Pulmonary artery endothelial cell (primary cell): ENCODE data around the gene NME1. TPM values are rescaled to one million over a fixed set of nuclear protein-coding genes. Genes with fewer than 3 reads are reported as not detected.
"Not testable (repeated sequence)": the region's sequence is repeated elsewhere in the genome, so short reads cannot be mapped to it uniquely, and the experiment has no call there.

Experiments used
- DNase-seq: peaks from one replicate; pipeline ENCODE4 v3.0.0-alpha.2; 2011; ENCODE audit warnings: low read depth, low spot score
- total RNA-seq: library from RNA; depleted of rRNA; stranded (reverse); fragments of >200 nt; gene quantifications from 2 replicates; pipeline ENCODE4 v1.2.3, GENCODE V29; 2014

Gene NME1
- 186 and 210 TPM in 2 replicates for total RNA-seq

DNA sequence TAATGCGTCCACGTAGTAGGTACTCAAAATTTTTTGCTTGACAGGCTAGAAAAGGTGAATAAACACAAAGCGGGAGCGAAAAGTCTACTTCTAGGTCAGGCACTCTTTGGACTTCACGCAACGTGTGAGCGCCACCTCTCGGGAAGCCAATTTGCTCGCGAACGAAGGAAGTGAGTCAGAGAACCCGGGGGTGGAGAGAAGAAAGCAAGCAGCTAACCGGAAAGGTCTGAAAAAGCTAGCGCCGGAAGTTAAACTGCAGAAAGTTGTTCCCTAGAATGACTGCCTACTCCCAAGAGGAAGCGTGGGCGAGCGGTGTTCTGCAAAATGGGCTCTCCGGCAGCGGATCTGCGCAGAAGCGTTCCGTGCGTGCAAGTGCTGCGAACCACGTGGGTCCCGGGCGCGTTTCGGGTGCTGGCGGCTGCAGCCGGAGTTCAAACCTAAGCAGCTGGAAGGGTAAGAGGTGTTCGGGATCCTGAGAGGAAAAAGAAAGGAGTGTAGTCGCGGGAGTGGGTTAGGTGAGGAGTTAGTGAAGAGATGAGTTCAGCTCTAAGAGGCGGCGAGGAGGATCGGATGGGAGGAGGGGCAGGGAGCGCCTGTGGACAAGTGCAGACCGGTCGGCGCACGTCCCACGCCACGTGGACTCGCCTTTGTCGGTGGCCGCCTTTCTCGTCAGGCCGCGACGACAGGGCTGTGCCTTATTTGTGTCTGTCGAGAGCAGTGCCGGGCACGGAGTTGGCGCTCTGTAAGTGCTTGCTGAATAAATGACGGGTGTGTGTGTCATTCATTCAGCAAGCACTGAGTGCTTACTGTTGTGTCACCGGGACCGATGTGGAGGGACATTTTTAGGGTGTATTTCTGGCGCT, at the start of gene NME1:
NME1 (plus strand) TSS at position 350 of the 863 bp plus-strand sequence. CDS start 2,096 bp downstream, outside the sequence.
- DNase-seq = peak; percentile 98

DNA sequence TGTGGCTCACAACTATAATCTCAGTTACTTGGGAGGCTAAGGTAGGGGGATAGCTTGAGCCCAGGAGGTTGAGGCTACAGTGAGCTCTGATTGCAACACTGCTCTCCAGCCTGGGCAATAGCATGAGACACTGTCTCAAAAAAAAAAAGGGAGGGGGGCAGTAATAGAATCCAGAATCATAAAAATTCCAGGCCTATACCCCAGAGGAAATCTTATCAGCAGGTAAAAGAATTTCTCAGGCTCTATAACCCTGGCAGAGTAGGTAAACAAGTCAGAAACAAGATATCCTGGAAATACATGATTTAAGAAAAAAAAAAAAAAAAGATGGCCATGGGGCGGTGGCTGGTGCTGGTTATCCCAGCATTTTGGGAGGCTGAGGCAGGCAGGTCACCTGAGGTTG, 45.6 kb upstream of the NME1 start:
- no peak for DNase-seq

DNA sequence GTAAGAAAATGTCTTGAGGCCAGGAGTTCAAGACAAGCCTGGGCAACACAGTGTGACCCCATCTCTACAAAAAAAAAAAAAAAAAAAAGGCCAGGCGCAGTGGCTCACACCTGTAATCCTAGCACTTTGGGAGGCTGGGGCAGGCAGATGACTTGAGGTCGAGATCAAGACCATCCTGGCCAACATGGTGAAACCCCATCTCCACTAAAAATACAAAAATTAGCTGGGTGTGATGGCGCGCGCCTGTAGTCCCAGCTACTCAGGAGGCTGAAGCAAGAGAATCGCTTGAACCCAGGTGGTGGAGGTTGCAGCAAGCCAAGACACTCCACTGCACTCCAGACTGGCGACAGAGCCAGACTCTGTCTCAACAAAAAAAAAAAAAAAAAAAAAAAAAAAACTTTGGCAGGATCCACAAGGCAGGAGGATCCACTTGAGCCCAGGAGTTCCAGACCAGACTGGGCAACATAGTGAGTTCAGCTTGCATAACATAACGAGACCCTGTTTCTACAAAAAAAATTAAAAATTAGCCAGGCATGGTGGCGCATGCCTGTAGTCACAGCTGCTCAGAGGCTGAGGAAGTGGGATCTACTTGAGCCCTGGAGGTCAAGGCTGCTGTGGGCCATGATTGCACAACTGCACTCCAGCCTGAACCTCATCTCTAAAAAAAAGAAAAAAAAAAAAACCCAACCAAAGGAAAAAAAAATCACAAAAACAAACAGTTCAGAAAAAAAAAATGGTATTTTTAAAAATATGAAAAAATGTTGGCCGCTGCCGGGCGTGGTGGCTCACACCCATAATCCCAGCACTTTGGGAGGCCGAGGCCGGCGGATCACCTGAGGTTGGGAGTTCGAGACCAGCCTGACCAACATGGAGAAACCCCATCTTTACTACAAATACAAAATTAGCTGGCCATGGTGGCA, 40.8 kb upstream of the NME1 start:
- DNase-seq = not testable (repeated sequence)

DNA sequence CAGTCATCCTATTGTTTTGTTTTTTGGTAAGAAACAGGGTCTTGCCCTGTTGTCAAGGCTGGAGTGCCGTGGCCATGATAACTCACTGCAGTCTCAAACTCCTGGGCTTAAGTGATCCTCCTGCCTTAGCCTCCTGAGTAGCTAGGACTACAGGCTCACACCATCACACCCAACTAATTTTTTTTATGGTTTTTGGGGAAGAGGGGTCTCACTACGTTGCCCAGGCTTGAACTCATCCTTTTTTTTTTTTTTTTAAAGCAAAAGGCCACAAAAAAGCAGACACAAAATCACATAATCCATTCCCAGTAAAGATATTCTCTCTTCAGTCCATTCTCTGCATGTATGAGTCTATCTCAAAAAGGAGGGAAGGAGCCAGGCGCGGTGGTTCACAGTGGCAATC, 38.2 kb upstream of the NME1 start:
- DNase-seq = no peak

DNA sequence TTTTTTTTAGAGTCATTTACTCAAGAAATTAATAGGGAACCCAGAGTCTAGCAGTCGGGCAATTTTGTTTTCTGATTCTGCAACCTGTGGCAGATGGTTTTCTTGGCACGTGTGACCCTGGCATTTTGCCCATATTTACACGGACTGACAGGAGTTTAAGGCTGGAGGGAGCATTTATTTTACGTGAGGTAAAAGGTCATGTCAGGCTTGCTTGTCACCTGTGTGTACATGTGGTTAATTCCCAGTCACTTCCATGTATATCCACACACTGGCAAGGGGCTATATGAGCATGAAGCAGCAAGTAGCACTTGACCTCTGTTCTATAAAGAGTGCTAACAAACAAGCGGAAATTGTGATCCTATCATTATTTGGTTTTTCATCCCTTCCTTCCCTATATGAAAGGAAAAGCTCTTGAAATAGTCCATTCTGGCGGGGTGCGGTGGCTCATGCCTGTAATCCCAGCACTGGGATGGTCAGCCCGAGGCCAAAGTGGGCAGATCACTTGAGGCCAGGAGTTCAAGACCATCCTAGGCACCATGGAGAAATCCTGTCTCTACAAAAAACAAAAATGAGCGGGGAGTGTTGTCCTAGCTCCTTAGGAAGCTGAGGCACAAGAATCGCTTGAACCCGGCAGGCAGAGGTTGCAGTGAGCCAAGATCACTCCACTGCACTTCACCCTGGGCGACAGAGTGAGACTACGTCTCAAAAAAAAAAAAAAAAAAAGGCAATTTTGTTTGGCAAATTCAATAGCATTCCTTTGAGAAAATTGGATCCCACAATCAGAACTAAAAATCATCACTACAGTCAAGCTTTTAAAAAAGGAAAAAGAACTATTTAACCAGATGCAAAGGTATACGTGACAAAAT, 34.8 kb upstream of the NME1 start:
- DNase-seq = no peak

DNA sequence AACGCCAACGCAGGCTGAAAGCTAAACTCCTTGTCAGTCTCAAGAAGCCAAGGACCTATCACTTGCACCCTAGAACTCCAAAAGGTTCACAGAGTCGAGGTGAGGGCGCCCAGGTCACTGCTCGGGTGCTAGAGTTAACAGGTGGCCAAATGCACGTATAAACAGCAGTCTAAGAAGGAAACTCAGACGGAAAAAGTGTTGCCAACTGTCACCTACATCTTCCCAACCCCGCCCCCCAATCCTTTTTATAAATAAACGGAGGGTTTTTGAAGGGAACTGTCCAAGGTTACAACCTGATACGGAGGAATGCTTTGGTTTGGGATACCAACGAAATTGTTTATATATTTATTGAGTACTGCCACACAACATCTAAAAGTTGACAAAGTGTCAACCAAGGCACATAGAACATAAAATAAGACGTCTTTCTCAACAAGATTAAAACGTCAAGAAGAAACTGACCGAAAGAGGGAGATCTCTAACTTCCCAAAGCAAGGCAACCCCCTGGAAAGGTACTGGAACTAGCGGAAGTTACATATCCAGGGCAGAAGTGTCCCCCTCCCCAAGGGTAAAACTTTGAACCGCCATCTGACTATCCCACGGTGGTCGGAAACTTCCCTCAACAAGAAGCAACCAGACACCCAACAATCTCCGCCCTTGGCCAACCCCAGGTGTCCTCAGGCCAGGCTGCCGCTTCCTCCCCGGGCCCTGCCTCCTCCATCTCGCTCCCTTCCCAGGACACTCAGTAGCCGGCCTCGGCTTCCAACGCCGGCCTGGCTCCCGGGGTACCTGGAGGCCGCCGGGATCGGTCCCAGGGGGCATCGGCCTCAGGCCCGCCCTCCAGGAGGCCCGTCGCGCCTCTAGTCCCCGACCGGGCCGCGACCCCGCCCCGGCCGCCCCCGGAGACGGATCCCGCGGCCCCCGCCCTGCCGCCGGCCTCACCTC, 33.7 kb upstream of the NME1 start:
- DNase-seq = no peak

DNA sequence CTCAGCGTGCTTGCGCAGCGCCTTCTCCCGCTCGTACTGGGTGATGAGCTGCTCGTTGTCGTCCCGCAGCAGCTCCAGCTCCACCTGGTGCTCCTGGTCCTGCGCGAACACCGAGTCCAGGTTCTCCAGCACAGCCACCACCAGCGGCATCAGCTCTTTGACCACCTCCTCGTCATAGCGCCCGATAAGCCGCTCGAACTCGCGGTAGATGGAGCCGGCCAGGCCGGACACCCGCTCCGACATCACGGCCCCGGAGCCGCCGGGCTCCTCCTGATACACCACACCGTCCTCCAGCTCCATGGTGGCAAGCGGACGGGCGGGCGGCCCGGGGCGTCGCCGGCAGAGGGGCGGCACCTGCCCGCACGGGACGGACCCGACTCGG, 33.0 kb upstream of the NME1 start:
- no peak for DNase-seq

DNA sequence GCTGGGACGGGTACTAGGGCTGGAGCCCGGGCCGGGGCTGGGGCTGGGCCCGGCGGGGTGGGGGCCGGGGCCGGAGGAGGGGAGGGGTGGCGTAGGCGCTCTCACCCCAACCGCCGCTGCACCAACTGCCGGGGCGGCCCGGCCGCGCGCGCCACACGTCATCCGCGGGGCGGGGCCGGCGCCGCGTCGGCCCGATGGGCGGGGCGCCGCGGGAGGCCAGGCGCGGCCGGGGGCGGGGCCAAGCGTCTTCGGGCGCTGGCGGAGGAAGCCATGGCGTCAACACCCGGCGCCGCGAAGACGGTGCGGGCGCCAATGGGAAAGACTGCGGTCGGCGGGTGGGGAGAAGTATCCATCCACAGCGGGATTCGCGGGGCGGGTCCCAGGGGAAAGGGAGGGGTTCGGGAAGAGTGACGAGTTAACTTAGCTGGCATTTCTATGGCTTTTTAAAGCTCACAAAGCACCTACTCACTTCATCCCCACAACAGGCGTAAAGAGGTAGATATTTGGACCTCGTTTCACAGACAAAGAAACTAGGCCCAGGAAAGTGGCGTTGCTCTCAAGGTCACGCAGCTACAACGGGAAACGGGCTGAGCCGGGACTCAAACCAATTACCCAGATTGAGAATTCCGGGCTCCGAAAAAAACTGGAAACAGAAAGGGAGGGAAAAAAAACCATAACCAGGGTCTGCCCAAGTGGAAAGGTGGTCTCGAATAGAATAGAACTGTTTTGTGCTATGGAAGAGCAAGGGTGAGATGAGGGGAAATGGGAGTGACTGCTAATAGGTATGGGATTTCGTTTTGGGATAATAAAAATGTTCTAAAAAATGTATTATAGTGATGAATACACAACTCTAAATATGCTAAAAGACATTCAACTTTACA, 32.4 kb upstream of the NME1 start, which contains the start of gene SPAG9:
SPAG9 (minus strand) TSS at position 130 of the 881 bp plus-strand sequence. CDS start 212 bp downstream, outside the sequence.
- DNase-seq = peak; percentile 88

DNA sequence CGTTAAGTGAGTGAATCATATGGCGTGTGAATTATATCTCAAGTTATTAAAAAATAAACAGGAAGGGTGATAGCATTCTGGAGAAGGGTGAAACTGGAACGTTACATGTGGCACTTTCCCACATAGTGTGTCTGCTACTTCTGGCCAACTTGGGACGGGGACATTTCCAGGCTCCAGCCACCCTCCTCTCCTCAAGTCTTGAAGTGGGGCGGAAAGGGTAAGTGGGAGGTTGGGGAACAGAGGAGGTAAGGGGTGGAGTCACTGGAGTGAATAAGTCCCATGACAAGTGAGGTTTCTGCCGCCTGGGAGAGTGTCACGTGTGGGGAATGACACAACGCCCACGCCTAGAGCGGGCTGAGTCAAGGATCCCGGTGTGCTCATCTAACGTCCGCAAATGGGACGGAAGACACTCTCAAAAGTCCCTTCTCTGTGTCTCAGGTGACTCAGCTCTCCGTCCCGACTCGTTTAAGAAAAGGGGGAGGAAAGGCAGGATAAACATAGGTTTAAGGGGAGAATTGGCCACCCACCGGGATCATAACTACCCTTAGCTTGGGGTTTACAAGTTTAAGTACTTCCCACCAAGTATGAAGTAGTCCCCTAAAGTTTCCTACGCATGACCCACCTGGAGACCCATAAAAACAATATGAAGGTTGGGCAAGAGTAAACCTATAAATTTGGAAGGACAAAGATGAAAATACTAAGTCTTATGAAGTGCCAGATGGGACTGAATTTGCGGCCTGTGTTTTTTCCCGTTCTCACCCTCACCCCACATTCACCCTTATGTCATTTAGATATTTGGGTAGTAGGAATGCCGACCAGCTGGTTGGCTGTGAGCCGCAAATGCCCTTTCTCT, 31.5 kb upstream of the NME1 start:
- peak; percentile 86 for DNase-seq

DNA sequence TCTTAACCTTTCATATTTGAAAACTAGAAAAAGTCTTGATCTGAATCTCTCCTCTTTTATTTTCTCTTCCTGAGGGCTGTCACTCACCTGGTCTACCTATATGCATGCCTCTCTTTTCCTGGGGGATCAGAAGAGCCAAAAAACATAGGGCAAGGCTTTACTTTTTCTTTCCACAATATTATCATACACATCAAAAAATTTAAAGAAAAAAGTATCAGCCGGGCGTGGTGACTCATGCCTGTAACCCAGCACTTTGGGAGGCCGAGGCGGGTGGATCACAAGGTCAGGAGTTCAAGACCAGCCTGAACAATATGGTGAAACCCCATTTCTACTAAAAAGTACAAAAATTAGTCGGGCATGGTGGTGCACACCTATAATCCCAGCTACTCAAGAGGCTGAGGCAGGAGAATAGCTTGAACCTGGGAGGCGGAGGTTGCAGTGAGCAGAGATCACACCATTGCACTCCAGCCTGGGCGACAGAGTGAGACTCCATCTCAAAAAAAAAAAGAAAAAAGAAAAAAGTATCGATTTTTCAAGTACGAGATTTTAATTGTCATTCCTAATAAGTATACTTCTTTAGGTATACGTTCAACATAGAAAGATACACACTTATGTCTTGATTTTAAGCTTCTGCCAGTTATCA, 30.8 kb upstream of the NME1 start:
- not testable (repeated sequence) for DNase-seq

DNA sequence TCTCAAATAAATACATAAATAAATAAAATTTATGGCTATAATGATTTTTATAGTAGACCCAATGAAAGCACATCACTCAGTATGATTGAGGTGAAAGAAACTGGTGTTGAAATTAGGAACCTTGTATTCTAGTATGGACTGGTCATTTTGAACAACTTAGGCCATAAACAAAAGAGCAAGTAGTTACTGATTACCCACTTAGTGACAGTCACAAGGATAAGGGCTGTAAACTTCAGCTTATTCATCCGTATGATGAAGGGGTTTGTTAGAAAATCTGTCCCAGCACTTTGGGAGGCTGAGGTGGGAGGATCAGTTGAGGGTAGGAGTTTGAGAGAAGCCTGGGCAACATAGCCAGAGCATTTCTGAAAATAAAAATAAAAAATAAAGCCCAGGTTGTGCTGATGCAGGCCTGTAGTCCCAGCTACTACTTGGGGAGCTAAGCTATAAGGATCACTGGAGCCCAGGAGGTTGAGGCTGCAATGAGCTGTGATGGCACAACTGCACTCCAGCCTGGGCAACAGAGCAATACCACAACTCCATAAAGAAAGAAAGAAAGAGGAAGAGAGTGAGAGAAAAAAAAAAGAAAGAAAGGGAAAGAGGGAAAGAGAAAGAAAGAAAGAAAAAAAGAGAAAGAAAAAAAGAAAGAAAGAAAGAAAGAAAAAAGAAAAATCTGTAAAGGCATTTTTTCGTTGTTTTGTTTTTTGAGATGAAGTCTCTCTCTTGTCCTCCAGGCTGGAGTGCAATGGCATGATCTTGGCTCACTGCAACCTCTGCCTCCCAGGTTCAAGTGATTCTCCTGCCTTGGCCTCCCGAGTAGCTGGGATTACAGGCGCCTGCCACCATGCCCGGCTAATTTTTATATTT, 28.5 kb upstream of the NME1 start:
- DNase-seq = no peak

DNA sequence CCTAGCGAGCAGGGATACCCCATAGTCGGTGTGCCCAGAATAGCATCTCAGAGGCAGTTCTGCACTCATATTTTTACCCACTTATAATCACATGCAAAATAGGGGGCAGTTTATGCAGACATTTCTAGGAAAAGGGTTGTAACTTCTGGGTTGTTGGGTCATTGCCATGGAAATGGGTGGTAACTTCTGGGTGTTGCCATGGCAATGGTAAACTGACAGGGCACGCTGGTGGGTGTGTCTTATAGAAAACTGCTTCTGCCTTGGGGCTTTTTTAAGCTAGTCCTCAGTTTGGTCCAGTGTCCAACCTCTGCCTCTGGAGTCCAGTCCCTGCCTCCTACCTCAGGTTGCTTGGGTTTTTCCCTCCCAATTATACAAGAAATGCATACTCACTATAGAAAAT, 25.3 kb upstream of the NME1 start:
- DNase-seq = no peak

DNA sequence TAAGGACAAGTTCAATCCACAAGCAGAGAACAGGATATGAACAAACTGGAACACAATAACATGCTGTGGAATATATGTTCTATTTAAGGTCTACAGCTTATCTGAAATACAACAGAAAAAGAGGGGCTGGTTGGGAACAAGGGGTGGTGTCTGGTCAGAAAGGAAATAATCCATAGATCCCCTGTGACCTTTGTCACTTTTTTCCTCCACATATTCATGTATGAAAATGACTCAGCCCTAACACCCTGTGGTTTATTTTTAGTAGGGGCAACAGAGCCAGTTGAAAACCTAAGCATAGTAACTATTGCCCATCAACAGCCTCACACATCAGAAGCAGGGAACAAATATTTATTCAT, 20.4 kb upstream of the NME1 start:
- peak; percentile 75 for DNase-seq

DNA sequence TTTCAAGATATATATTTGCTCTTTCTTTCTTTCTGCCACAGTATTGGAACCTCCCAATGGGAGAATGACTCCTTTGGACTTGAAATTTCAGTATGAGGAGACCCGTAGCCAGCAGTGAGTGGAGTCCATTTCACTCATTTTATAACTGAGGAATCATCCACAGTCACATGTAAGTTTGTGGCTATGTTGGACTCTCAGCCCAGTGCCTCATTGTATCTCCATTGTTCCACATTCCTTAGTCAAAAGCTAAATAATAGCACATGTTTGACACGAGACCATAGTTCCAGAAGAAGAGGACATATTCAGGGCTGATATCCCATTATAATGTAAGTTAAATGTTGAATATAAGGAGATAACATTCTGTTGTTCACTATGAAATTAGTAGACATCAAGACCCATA, 20.0 kb upstream of the NME1 start:
- DNase-seq = no peak

DNA sequence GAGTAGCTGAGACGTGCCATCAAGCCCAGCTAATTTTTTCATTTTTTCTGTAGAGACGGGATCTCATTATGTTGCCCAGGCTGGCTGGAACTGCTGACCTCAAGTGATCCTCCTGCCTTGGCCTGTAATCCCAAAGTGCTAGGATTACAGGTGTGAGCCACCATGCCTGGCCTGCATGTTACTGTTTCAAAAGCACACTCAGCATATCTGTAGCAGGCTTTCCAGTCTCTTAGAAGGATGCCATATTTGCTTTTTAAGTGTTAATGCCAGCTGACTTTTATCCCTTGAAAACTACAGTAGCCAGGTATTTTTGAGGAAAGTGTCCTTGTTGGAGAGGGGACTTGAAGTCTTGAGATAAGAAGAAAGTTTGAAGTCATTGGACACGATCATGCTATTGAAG, 17.4 kb upstream of the NME1 start:
- DNase-seq = no peak

DNA sequence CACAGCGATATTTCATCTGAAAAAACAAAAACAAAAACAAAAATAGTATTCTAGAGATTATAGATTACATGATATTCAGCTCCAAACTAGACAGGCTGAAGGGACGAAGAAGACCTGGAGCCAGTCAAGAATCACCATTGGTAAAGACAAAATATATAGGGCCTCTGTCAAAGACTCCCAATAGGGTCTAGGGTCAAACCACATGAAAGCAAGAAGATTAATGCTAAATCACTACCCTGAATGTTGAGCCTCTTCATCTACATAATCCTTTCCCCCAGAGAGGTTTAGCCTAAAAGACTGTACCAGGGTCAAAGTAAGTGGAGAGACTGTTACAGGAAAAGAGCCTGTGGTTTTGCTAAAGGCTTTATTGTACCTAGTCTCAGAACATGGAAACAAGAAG, 10.8 kb upstream of the NME1 start:
- DNase-seq = no peak
